H1 (cell line): ENCODE results near the gene HRNR. TPM values are rescaled to one million over a fixed set of nuclear protein-coding genes. Genes with fewer than 3 reads are reported as not detected.

Experiments used
- JUND ChIP-seq: IDR thresholded peaks from 2 replicates; pipeline ENCODE4 v1.6.1; 2011; ENCODE audit warnings: mild to moderate bottlenecking, improper control_type of control experiment, low read length
- KDM4A ChIP-seq: IDR thresholded peaks from one replicate; pipeline ENCODE4 v1.7.1; 2012; ENCODE audit warnings: low read depth, mild to moderate bottlenecking, moderate library complexity, low read length, inconsistent platforms; ENCODE audit not compliant: severe bottlenecking
- PHF8 ChIP-seq: fragments of 200-600 bp; sonication (generic); conservative IDR thresholded peaks from 2 replicates; pipeline ENCODE4 v1.7.1; 2012; ENCODE audit warnings: low read depth, mild to moderate bottlenecking, inconsistent platforms, low read length, moderate library complexity
- SP1 ChIP-seq: IDR thresholded peaks from 2 replicates; pipeline ENCODE4 v1.6.1; 2011; ENCODE audit warnings: low read depth, low read length
- polyA plus RNA-seq, 7 experiments: library from polyadenylated mRNA; depleted of rRNA in 3 of 7; stranded (reverse) in 5 of 7; unstranded in 2 of 7; fragments of >200 nt in 5 of 7; fragments of 200-250 nt in 2 of 7; gene quantifications; 1 replicate in 5 of 7; 2 replicates in 1 of 7; 4 replicates in 1 of 7; pipeline versions ENCODE4 v1.2.1 to v1.2.3, GENCODE V29; 2011 to 2013; ENCODE audit warnings: missing spikeins in 2 of 7, mixed read lengths in 2 of 7
- total RNA-seq: library from RNA; stranded (reverse); fragmentation: NEBNext Ultra II Directional; extraction: Animal tissue kit (Norgen Biotek cat#: 25700); gene quantifications from 2 replicates; pipeline ENCODE4 v1.2.1, GENCODE V29; 2021

HRNR gene
- total and polyA plus RNA-seq, 2 of the 8 experiments (the other 6 are each of a cell fraction or from before 2014, with no cell fraction given) = not detected

DNA sequence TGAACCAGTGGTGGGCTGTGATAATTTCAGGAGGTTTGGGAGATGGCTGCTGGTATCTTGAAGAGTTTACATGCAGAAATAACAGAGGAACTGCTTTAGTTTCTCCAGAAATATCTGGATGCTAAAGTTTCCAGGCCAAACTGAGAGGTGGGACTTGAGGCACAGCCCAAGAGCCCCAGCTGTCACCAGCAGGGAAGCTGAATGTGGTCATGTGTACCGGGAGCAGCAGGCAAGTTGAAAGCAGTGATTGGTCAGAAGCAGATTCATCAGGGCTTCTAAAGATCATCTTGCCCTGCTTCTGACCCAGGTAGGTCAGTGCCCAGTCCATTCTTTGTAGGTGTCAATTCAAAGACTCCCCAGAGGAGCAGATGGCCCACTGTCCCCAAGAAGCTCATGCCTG, 57.0 kb downstream of the HRNR start (continued):
- no peak for TF ChIP-seq JUND
- no peak for TF ChIP-seq PHF8
- no peak for TF ChIP-seq KDM4A
- no peak for TF ChIP-seq SP1
- TF ChIP-seq, all 59 proteins: peak for 0
